ENCODE data around the gene DHX38. TPM values are rescaled to one million over a fixed set of nuclear protein-coding genes. Genes with fewer than 3 reads are reported as not detected.

DHX38 gene
- total RNA-seq, 4 donors from 2014 or later: 27.6 to 54.4 (median 43.4) TPM

DNA sequence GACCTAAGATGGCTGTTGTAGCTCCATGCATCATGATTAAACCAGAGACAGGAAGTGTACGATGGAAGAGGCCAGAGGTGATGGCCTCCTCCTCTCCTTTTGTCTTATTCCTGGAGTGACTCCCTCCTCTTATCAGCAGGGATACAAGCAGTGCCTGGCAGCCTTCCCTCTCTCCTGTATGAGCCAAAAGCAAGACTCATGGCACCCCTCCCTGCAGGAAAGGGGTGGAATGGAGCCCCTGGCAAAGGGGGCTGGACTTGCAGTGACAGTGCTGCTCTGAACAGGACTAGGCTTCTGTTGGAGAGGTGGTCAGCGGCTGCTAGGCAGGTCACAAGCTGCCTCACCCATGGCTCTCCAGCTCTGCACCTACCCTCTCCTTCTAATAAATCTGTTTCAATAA, 8.6 kb upstream of the DHX38 start:
- H3K4me3 ChIP-seq: no peak overlapping the region
- H3K4me1 ChIP-seq: no peaks in the 10 kb centered on the region
- no peak for DNase-seq
- H3K27ac ChIP-seq: no peak overlapping the region
- peaks cover 0 to 14% (median 12%) of the 10 kb centered on the region in 3 donors for H3K9me3 ChIP-seq
- H3K36me3 ChIP-seq: peaks cover 7 to 63% (median 25%) of the 10 kb centered on the region in 3 donors
- intact Hi-C loops (cut with DNase I): no loop called here
- H3K27me3 ChIP-seq: no peaks in the 10 kb centered on the region
- TF ChIP-seq, protein P1, sequence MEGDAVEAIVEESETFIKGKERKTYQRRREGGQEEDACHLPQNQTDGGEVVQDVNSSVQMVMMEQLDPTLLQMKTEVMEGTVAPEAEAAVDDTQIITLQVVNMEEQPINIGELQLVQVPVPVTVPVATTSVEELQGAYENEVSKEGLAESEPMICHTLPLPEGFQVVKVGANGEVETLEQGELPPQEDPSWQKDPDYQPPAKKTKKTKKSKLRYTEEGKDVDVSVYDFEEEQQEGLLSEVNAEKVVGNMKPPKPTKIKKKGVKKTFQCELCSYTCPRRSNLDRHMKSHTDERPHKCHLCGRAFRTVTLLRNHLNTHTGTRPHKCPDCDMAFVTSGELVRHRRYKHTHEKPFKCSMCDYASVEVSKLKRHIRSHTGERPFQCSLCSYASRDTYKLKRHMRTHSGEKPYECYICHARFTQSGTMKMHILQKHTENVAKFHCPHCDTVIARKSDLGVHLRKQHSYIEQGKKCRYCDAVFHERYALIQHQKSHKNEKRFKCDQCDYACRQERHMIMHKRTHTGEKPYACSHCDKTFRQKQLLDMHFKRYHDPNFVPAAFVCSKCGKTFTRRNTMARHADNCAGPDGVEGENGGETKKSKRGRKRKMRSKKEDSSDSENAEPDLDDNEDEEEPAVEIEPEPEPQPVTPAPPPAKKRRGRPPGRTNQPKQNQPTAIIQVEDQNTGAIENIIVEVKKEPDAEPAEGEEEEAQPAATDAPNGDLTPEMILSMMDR (IDR thresholded peaks at IDR 0.05): no peak
- no peak for TF ChIP-seq POLR2A (IDR thresholded peaks at IDR 0.05)
- WGBS, 2 donors: 100% methylated on average over 2 of the region's 2 CpGs; no CpG with 5 or more reads in 1 of the 2 donors

DNA sequence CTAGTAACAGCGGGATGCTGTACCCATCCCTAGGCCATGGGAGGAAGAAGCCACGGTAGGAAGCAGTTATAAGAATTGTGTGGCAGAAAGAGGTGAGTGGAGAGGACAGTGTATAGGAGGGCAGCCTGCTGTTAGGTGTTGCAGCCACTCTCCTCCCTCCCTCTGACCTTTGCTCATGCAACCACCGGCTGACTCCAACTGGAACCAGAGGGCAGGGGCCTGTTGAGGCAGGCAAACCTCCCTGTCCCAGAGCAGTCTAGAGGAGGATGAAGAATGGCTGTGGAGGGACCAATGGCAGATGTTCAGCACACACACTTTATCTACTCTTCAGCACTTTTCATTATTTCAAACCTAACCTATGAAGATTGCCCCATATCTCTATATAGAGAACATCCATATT, 2.4 kb upstream of the DHX38 start:
- TF ChIP-seq, protein P1 (IDR thresholded peaks at IDR 0.05): no peak
- no peak for TF ChIP-seq POLR2A (IDR thresholded peaks at IDR 0.05)
- no peak for DNase-seq
- intact Hi-C loops (cut with DNase I): no loop called here
- Histone ChIP-seq H3K36me3 (peaks cover 0 to 55% (median 13%) of the 10 kb centered on the region in 3 donors), H3K9me3 (no peaks in the 10 kb centered on the region), H3K27ac (no peak overlapping the region), H3K27me3 (no peaks in the 10 kb centered on the region), H3K4me3 (no peak overlapping the region), H3K4me1 (peaks cover 21 to 45% (median 22%) of the 10 kb centered on the region in 3 donors)
- 66 to 75% methylated on average over 3 of the region's 3 CpGs for WGBS, 2 donors

DNA sequence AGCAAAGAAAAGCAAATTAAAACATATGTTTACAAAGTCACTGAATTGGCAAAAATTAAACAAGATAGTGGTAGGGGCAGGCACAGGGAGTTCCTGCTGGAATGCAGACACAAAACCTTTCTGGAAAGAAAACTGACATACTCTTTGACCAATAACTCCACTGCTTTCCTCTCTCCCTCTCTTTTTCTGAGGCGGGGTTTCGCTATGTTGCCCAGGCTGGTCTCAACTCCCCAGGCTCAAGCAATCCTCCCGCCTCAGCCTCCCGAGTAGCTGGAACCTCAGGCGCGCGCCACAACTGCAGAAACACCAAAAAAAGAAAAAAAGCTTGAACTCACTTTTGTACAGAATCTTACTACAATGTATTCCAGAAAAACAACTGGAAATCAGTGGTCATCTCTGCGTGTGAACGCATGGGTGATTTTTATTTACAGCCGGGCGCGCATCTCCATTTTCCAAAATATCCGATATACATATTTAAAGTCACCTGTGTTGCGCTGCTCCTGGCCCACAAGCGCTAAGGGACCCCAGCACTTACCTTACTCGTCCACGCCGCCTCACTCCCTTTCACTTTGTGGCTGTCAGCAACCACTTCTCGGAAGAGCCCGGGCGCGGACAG, 707 bp upstream of the DHX38 start:
- Histone ChIP-seq H3K9me3 (no peaks in the 10 kb centered on the region), H3K4me1 (peaks cover 21 to 46% (median 22%) of the 10 kb centered on the region in 3 donors), H3K4me3 (peak overlapping the region; percentile 76 to 94 (median 87)), H3K27me3 (no peaks in the 10 kb centered on the region), H3K27ac (peak overlapping the region; percentile 89 to 96 (median 94)), H3K36me3 (peaks cover 0 to 55% (median 16%) of the 10 kb centered on the region in 3 donors)
- no peak for DNase-seq
- 1 to 2% methylated on average over 17 to 18 of the region's 22 CpGs for WGBS, 2 donors
- intact Hi-C loops (cut with DNase I): no loop called here
- TF ChIP-seq, protein P1 (IDR thresholded peaks at IDR 0.05): no peak
- no peak for TF ChIP-seq POLR2A (IDR thresholded peaks at IDR 0.05)

DNA sequence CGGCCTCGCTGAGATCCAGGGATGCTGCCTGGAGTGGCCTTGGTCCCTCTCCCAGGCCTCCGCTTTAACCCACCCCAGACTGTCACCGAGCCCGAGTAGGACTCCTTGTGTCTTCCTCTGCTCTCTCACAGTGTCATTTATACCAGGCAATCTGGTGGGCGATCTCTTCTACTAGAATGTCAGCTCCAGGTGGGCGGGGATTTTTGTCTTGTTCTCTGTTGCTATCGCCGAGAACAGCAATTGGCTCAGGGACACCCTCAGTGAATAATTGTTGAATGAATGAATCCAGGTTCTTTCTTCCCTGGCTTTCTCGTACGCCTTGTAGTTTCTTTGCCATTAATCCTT, 591 bp downstream of the DHX38 start:
- TF ChIP-seq POLR2A (IDR thresholded peaks at IDR 0.05): no peak
- TF ChIP-seq, protein P1 (IDR thresholded peaks at IDR 0.05): no peak
- intact Hi-C loops (cut with DNase I): no loop called here
- H3K27ac ChIP-seq: peak overlapping the region; percentile 89 to 96 (median 94)
- no peaks in the 10 kb centered on the region for H3K9me3 ChIP-seq
- no peaks in the 10 kb centered on the region for H3K27me3 ChIP-seq
- 0 to 1% methylated on average over 9 to 11 of the region's 11 CpGs for WGBS, 2 donors
- peak overlapping the region; percentile 76 to 94 (median 87) for H3K4me3 ChIP-seq
- peaks cover 8 to 55% (median 16%) of the 10 kb centered on the region in 3 donors for H3K36me3 ChIP-seq
- no peak for DNase-seq
- H3K4me1 ChIP-seq: peaks cover 21 to 46% (median 22%) of the 10 kb centered on the region in 3 donors

DNA sequence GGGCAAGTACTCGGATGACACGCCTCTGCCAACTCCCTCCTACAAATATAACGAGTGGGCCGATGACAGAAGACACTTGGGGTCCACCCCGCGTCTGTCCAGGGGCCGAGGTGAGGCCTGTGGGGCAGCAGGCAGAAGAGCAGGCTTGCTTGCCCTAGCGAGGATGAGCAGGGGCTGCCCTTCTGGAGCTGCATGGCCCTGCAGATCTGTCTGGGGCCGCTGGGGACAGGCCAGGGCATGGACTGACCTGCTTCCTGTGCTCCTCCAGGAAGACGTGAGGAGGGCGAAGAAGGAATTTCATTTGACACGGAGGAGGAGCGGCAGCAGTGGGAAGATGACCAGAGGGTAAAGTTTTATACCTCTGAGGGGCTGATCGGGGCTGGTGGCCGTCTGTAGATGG, 5.3 kb downstream of the DHX38 start:
- TF ChIP-seq, protein P1 (IDR thresholded peaks at IDR 0.05): no peak
- TF ChIP-seq POLR2A (IDR thresholded peaks at IDR 0.05): no peak
- WGBS, 2 donors: 63 to 80% methylated on average over 5 to 11 of the region's 15 CpGs
- no peak overlapping the region for H3K4me3 ChIP-seq
- peaks cover 11 to 21% (median 11%) of the 10 kb centered on the region in 3 donors for H3K4me1 ChIP-seq
- peaks cover 33 to 81% (median 54%) of the 10 kb centered on the region in 3 donors for H3K36me3 ChIP-seq
- no peaks in the 10 kb centered on the region for H3K27me3 ChIP-seq
- intact Hi-C loops (cut with DNase I): no loop called here
- H3K9me3 ChIP-seq: no peaks in the 10 kb centered on the region
- H3K27ac ChIP-seq: no peak overlapping the region
- no peak for DNase-seq
